Body of pancreas (tissue), 4 donors: Measurements from ENCODE around the gene NAA40. TPM values are rescaled to one million over a fixed set of nuclear protein-coding genes. Genes with fewer than 3 reads are reported as not detected.
A peak's percentile ranks its signal among the peaks of the same experiment; 100 is the strongest.

Source experiments
- ATAC-seq: fragments of 150-250 bp; one replicate; pipeline ENCODE4 v1.9.1; 2016
- DNase-seq, 4 donors: peaks; one replicate each; pipeline ENCODE4 v3.0.0-alpha.2; 2019
- H3K27ac ChIP-seq, 4 donors: fragments of 200-600 bp; sonication (generic); 1 replicate in 3 of 4; 2 replicates in 1 of 4; pipeline versions ENCODE4 v1.5.1 to v1.6.1; 2016 to 2019; ENCODE audit warnings: mild to moderate bottlenecking in 1 of 4, mixed read lengths in 1 of 4, moderate library complexity in 1 of 4
- H3K27me3 ChIP-seq, 2 donors: fragments of 200-600 bp; sonication (generic); one replicate each; pipeline ENCODE4 v1.6.0; 2016; ENCODE audit warnings: mild to moderate bottlenecking in 1 of 2
- H3K36me3 ChIP-seq, 2 donors: fragments of 200-600 bp; sonication (generic); replicated peaks in 1 of 2; 2 replicates each; pipeline ENCODE4 v1.5.1; 2016; ENCODE audit warnings: low read depth in 2 of 2; ENCODE audit not compliant: insufficient read depth in 1 of 2
- H3K4me1 ChIP-seq: fragments of 200-600 bp; sonication (generic); one replicate; pipeline ENCODE4 v1.6.0; 2016
- H3K4me3 ChIP-seq, 2 donors: fragments of 200-600 bp; sonication (generic); 1 replicate in 1 of 2; 2 replicates in 1 of 2; pipeline ENCODE4 v1.5.1; 2016 to 2019
- H3K9me3 ChIP-seq, 3 donors: fragments of 200-600 bp; sonication (generic); 1 replicate in 2 of 3; 2 replicates in 1 of 3; pipeline ENCODE4 v1.5.1; 2016
- CTCF ChIP-seq, 7 experiments: fragments of 450-650 bp in 4 of 7; fragments of 200-600 bp in 3 of 7; sonication (generic) in 3 of 7; IDR thresholded peaks; one replicate each; pipeline ENCODE4 v1.5.1; 2016 to 2019; ENCODE audit warnings: antibody characterized with exemption in 7 of 7
- POLR2A ChIP-seq, 3 donors: fragments of 450-650 bp; IDR thresholded peaks; one replicate each; pipeline ENCODE4 v1.6.1; 2016; ENCODE audit warnings: antibody characterized with exemption in 3 of 3, mild to moderate bottlenecking in 2 of 3
- WGBS, 2 donors: methylation state at CpG; one replicate each; pipeline ENCODE4 v1.1.5; 2017; 5-methylcytosine and 5-hydroxymethylcytosine counted together
- intact Hi-C: fragments of 100-400 bp; cut with DNase I; formaldehyde crosslinking; loops from one replicate; pipeline ENCODE4 v1.15.1; 2023
- total RNA-seq, 2 donors: library from RNA; depleted of rRNA; stranded (reverse); fragments of >200 nt; gene quantifications; one replicate each; pipeline ENCODE4 v1.1.0, GENCODE V29; 2016

Gene NAA40
- total RNA-seq, 2 donors from 2014 or later, result 14.3 to 21.8 TPM

DNA sequence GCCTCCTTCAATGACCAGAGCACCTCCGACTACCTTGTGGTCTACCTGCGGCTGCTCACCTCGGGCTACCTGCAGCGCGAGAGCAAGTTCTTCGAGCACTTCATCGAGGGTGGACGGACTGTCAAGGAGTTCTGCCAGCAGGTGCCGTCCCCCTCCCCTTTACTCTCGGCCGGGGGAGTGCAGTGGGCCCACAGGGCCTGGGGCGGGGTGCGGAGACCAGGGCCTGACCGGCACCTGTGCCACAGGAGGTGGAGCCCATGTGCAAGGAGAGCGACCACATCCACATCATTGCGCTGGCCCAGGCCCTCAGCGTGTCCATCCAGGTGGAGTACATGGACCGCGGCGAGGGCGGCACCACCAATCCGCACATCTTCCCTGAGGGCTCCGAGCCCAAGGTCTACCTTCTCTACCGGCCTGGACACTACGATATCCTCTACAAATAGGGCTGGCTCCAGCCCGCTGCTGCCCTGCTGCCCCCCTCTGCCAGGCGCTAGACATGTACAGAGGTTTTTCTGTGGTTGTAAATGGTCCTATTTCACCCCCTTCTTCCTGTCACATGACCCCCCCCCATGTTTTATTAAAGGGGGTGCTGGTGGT lies 58.4 kb downstream of the NAA40 start:
- no peak overlapping the region for H3K27ac ChIP-seq
- H3K4me3 ChIP-seq, result no peak overlapping the region
- peaks cover 8 to 9% of the 10 kb centered on the region in 2 donors for H3K36me3 ChIP-seq
- DNase-seq (no peak), ATAC-seq (no peak)
- H3K4me1 ChIP-seq, result peaks cover 22% of the 10 kb centered on the region
- no peak for TF ChIP-seq POLR2A (IDR thresholded peaks at IDR 0.05)
- no peak for TF ChIP-seq CTCF (IDR thresholded peaks at IDR 0.05)
- H3K27me3 ChIP-seq, result no peaks in the 10 kb centered on the region
- no peaks in the 10 kb centered on the region for H3K9me3 ChIP-seq
- intact Hi-C loops, result no loop called here
- WGBS, 2 donors, result 86 to 94% methylated on average over 6 to 26 of the region's 27 CpGs

- H3K27me3 ChIP-seq, result no peaks in the 10 kb centered on the region
- H3K36me3 ChIP-seq, result peaks cover 8 to 9% of the 10 kb centered on the region in 2 donors
- no peak overlapping the region for H3K4me3 ChIP-seq
- no peak overlapping the region for H3K27ac ChIP-seq
- TF ChIP-seq POLR2A (IDR thresholded peaks at IDR 0.05), result no peak
- no peak for TF ChIP-seq CTCF (IDR thresholded peaks at IDR 0.05)
- no peak for DNase-seq
- intact Hi-C loops, result no loop called here
- H3K9me3 ChIP-seq, result no peaks in the 10 kb centered on the region
- 78 to 82% methylated on average over 6 to 10 of the region's 11 CpGs for WGBS, 2 donors
- peaks cover 28% of the 10 kb centered on the region for H3K4me1 ChIP-seq
- no peak for ATAC-seq
Measured at GRCh38 chr11:63997801-63998337, 59.1 kb downstream of the NAA40 start.

GRCh38 chr11:63998558-63999348 lies 60.0 kb downstream of the NAA40 start:
- no peak for ATAC-seq
- TF ChIP-seq POLR2A (IDR thresholded peaks at IDR 0.05) (no peak), CTCF (IDR thresholded peaks at IDR 0.05) (no peak)
- 80 to 94% methylated on average over 10 to 42 of the region's 54 CpGs for WGBS, 2 donors
- no peak for DNase-seq
- H3K4me3 ChIP-seq, result no peak overlapping the region
- H3K36me3 ChIP-seq, result peaks cover 8 to 9% of the 10 kb centered on the region in 2 donors
- H3K9me3 ChIP-seq, result no peaks in the 10 kb centered on the region
- H3K4me1 ChIP-seq, result peaks cover 31% of the 10 kb centered on the region
- no peaks in the 10 kb centered on the region for H3K27me3 ChIP-seq
- H3K27ac ChIP-seq, result no peak overlapping the region
- intact Hi-C loops, result no loop called here

DNA sequence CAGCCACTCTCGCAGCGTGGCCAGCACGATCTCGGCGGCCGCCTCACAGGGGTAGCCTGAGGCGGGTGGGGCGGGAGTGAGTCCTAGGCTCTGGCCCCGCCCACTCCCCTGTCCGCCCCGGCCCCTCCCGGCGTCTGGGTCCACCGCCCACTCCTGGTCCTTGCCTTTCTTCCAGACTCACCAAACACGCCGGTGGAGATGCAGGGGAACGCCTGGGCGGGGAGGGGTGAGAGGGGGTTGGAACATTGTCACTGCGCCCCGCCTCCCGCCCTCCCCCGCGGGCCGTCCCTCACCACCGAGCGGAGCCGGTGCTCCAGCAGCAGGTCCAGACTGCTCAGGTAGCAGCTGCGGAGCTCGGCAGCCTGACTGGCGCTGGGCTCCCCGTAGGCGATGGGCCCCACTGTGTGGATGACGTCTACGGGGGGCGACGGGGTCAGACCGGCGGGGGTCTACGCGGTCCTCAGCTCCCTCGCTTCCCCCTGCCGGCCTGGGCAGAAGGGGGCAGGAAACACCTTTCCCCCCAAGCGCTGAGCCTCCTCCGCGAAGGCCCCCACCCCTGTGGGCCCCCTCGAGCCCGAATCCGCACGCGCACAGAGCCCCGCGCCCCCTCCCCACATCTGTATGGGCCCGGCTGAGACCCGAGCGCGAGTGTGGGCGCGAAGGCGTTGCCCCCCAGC lies 60.7 kb downstream of the NAA40 start:
- H3K9me3 ChIP-seq, result no peaks in the 10 kb centered on the region
- TF ChIP-seq POLR2A (IDR thresholded peaks at IDR 0.05) (no peak), CTCF (IDR thresholded peaks at IDR 0.05) (no peak)
- peak in 3 of 4 donors; percentile 42 to 45 (median 45) for DNase-seq
- H3K27me3 ChIP-seq, result no peaks in the 10 kb centered on the region
- peak; percentile 23 for ATAC-seq
- peaks cover 8 to 9% of the 10 kb centered on the region in 2 donors for H3K36me3 ChIP-seq
- peaks cover 37% of the 10 kb centered on the region for H3K4me1 ChIP-seq
- intact Hi-C loops, result loop anchor here (2.0 kb wide), 1 partner anchor 153 kb away; no protein-coding TSS in a partner anchor
- WGBS, 2 donors, result 41 to 52% methylated on average over 19 to 46 of the region's 59 CpGs
- H3K27ac ChIP-seq, result no peak overlapping the region
- no peak overlapping the region for H3K4me3 ChIP-seq
